HL-60/S4 treated with retinoic acid at 250 ng/mL for 4 days and 3 days (cell line): ENCODE data around the gene ANKLE2.

ENCODE experiments used
- in situ Hi-C: fragments of 300-500 bp; cut with MboI; formaldehyde crosslinking; loops from 2 replicates; pipeline ENCODE4 v1.7.0; 2022; ENCODE audit warnings: low sequenced_read_pairs

The ANKLE2 gene

GRCh38 chr12:132747896-132748295 lies 13.7 kb downstream of the ANKLE2 start:
- in situ Hi-C loops = no loop called here

DNA sequence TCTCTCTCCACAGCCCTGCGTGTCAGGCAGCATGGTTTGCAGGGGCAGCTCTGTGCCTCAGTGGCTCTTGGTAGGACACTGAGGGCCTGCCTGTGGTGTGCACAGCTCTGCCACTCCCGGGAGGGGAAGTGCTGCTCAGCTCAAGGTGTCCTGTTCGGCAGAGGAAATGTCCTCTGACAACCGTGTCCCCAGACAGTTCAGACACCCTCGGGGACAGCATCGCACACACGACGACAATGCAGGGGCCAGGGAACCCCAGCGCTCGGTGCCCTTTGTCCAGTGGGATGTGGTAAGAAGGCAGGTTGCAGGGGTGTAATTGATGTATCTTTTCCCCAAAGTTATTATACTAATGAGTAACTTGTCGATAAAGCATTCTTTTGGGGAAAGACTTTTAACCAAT lies 14.2 kb downstream of the ANKLE2 start:
- in situ Hi-C loops = no loop called here

DNA sequence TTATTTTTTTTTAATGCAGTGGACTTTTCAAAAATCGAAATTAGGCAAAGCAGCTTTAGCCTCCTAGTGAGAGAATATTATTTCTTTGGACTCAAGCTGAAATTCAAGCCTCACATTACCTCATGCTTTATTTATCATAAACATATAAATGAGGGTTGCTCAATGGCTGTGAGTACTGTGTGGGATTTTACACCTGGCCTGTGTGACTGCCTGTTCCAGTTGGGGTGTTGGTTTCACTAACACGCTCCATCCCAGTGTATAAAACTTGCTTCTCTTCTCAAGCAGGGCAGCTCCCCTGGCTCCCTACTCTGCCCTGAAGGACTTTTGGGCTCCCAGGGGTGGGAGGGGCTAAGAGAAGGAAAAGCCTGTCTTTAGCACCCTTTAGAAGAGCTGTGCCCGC lies 15.0 kb downstream of the ANKLE2 start:
- in situ Hi-C loops = no loop called here

GRCh38 chr12:132743831-132744230 lies 17.8 kb downstream of the ANKLE2 start:
- in situ Hi-C loops = no loop called here

GRCh38 chr12:132741620-132742019 lies 20.0 kb downstream of the ANKLE2 start:
- in situ Hi-C loops = no loop called here

DNA sequence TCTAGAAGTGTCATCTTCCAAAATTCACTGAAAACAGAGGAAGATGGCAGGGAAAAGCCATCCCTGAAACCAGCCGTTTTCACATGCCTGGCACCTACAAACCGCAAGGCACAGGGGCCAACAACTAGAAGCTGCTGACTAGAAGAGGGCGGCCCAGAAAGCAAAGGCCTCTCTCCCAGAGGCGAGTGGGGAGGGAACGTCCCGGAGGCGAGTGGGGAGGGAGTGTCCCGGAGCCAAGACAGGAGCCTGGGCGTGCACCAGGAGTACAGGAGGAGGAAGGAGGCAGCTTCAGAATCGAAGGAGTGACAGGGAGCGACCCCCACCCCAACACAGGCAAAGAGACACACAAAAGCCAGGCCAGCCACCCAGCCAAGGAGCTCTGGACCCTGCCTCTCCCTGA lies 21.0 kb downstream of the ANKLE2 start:
- in situ Hi-C loops = no loop called here

- in situ Hi-C loops = no loop called here
Measured at GRCh38 chr12:132740313-132740646, 21.4 kb downstream of the ANKLE2 start.

- in situ Hi-C loops = no loop called here
Measured at GRCh38 chr12:132739600-132740312, 21.9 kb downstream of the ANKLE2 start.

GRCh38 chr12:132736913-132737312 lies 24.7 kb downstream of the ANKLE2 start:
- in situ Hi-C loops = no loop called here

- in situ Hi-C loops = no loop called here
Measured at GRCh38 chr12:132736378-132736777, 25.3 kb downstream of the ANKLE2 start.

GRCh38 chr12:132735496-132735895 lies 26.1 kb downstream of the ANKLE2 start:
- in situ Hi-C loops = no loop called here

DNA sequence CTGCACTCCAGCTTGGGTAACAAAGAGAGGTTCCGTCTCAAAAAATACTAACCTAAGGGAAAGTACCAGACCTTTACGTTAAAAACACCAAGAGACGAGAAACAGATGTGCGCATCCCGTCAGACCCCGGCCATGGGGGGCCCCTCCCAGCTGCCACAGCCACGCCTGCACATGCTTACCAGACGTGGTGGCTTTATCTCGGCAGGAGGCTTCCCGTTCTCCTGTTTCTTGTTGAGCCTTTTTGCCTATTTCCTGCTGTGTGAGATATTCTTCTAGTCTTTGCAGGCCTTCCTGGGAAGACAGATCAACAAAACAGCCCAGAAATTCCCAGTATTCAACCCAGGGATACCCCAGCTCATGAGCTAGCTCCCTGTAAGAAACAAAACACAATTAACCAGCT lies 27.4 kb downstream of the ANKLE2 start:
- in situ Hi-C loops = no loop called here

- in situ Hi-C loops = no loop called here
Measured at GRCh38 chr12:132731574-132731973, 30.1 kb downstream of the ANKLE2 start.

- in situ Hi-C loops = no loop called here
Measured at GRCh38 chr12:132730353-132730752, 31.3 kb downstream of the ANKLE2 start.

- in situ Hi-C loops = no loop called here
Measured at GRCh38 chr12:132729541-132730320, 31.9 kb downstream of the ANKLE2 start.

GRCh38 chr12:132728502-132728901 lies 33.1 kb downstream of the ANKLE2 start:
- in situ Hi-C loops = no loop called here

GRCh38 chr12:132727091-132727794 lies 34.4 kb downstream of the ANKLE2 start:
- in situ Hi-C loops = no loop called here

DNA sequence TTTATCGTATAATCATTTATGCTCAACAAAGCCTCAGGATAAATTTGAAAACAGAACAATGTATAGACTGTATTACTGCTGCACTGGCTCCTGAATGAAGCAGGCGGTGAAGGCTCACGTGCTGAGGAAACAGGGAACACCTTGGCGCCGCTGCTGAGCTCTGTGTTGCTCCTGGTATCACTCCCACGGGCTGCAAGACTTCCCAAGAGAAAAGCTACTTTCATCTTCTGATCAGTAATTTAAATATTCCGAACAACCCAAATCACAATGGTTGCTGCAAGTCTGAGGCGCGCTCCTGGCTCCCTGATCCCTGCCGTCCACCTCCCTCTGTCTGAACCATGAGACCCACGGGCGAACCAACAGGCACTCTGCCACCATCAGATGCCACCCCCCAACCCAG lies 35.2 kb downstream of the ANKLE2 start:
- in situ Hi-C loops = no loop called here

DNA sequence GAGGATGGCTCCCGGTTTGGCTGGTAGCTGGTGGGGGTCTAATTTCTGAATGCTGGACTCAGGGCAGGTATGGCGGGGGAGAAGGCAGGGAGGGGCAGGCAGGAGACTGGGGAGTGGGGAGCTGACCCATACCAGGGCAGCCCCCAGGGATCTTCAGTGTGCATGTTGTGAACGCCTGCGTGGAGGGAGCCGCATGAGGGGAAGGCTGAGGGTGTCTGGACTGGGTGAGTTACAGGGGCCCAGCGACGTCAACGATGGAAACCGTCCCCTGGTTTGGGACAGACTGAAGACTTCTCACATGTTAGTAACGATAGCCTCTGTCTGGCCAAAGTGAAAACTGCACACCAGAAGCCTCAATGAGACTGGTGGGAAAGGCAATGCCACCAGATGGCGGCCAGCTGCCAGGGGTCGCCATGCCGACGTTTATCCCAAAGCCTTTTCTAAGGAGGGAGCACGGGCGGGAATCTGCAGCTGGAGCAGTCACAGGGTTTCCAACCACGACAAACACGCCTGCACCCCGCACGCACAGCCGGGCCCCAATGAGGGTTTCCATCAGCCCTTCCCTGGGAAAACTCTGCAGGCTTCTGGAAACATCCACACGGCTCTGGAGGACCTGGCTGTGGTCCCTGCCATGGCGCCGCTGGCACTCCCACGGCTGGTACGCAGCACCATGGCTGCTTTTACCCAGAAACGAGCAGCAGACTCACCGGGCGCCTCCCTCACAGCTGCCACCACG lies 37.0 kb downstream of the ANKLE2 start:
- in situ Hi-C loops = no loop called here

DNA sequence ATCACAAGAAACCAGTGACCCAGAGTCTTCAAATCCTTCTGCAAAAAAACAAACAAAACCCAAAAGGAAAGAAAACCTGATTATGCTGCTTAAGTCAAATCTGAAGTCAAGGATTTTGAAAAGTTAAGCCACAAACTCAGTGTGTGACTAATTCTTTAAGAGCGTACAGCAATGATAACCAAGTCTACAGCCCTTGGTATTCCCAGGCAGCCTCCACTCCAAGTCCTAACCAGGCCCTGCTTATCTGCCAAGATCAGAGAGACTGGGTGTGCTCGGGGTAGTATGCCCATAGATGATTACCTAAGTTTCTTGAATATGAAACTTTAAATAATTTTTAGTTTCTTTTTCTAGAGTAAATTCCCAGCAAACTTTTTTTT lies 37.9 kb downstream of the ANKLE2 start:
- in situ Hi-C loops = no loop called here

DNA sequence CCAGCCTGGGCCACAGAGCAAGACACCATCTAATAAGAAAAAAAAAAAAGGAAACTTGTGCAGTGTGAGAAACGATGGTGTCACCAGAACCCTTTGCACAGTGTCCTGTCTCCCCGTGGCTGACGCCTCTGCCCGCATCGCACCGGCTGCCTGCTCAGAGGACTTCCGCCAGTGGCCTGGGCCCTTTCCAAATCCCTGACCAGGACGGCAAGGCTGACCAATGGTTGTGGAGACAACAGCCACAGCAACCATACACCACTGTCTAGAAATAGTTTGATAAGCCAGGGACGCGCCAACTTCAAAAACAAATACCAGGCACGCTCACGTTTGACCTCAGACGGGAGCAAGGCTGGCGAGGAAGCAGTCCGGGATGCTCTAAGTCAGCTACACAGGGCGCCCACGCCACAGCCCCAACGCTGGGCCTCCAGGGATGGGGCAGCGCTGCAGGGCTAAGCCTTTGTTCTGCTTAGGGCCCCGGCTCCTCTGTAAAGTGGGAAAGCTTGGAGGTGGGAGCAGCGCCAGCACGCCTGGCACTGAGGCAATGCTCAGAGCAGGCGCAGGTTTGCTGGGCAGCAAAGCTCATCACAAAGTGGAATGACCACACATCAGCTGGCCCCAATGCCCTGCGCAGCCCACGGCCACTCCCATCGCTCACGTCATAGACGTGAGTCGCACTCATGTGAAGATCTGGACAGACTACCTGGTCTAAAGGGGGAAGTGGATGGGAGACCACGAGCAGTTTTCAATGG lies 38.4 kb downstream of the ANKLE2 start:
- in situ Hi-C loops = no loop called here
